ENCODE results near the gene TUFT1. TPM values are rescaled to one million over a fixed set of nuclear protein-coding genes. Genes with fewer than 3 reads are reported as not detected.

The TUFT1 gene
- total and polyA plus RNA-seq, 2 of the 13 experiments (the other 11 are each of a cell fraction or from before 2014, with no cell fraction given) = 6.4 to 7.3 TPM

GRCh38 chr1:151562661-151563060 lies 22.6 kb downstream of the TUFT1 start (continued):
- no peak for TF ChIP-seq ZNF780A (CRISPR knock-in tag; IDR thresholded peaks at IDR 0.05)
- TF ChIP-seq LCORL (IDR thresholded peaks at IDR 0.05) = no peak
- TF ChIP-seq LCORL (CRISPR knock-in tag; IDR thresholded peaks at IDR 0.05) = no peak
- no peak for TF ChIP-seq RNF219 (CRISPR knock-in tag; IDR thresholded peaks at IDR 0.05)
- TF ChIP-seq ZNF720 (CRISPR knock-in tag; IDR thresholded peaks at IDR 0.05) = no peak
- no peak for TF ChIP-seq ZMAT5 (CRISPR knock-in tag; IDR thresholded peaks at IDR 0.05; ENCODE audit: borderline replicate concordance, low read depth)

GRCh38 chr1:151563376-151563775 lies 23.3 kb downstream of the TUFT1 start:
- DNase-seq (ENCODE audit: low spot score) (no peak), FAIRE-seq (no peak), ATAC-seq (no peak)
- Histone ChIP-seq H3K27ac (ENCODE audit: extremely low read length, insufficient read depth, low read length) (no peak overlapping the region), H3K9ac (ENCODE audit: insufficient read depth, low read depth, low read length) (no peak overlapping the region), H3K4me3 (replicated peaks in 1 of 3; ENCODE audit: insufficient read depth in 1 of 3, low read depth in 2 of 3, low read length in 3 of 3) (no peak overlapping the region), H3K36me3 (replicated peaks in 1 of 2; ENCODE audit: control insufficient read depth in 1 of 2, insufficient read depth in 2 of 2, low read length in 2 of 2) (peaks cover 3 to 5% of the 10 kb centered on the region in 2 experiments; a peak in 2 of 5 replicates), H4K20me1 (ENCODE audit: insufficient read depth, low read length) (no peaks in the 10 kb centered on the region), H3K4me2 (ENCODE audit: low read depth, low read length) (no peak overlapping the region), H3K4me1 (ENCODE audit: insufficient read depth, low read length) (peaks cover 17% of the 10 kb centered on the region), H3K9me3 (ENCODE audit: low read length) (no peaks in the 10 kb centered on the region), H3K27me3 (ENCODE audit: control insufficient read depth in 1 of 2, insufficient read depth in 2 of 2, low read length in 2 of 2) (no peaks in the 10 kb centered on the region), H2AFZ (ENCODE audit: low read length) (no peak overlapping the region), H3K79me2 (ENCODE audit: insufficient read depth, low read length) (no peaks in the 10 kb centered on the region)
- ChIA-PET CTCF (ENCODE audit: low intra/inter-chr PET ratio, low total read pairs) (no interaction called here), POLR2A (no interaction called here)
- in situ Hi-C loops (cut with HindIII; ENCODE audit: extremely low pct_ligation_motif_present, low pct_unique_long_range_greater_than_20kb) = no loop called here
- 29% methylated on average over 2 of the region's 2 CpGs for WGBS (ENCODE audit: low lambda C conversion rate)
- TF ChIP-seq GABPA (IDR thresholded peaks at IDR 0.05; ENCODE audit: low read depth, low read length) = no peak
- TF ChIP-seq GABPA (CRISPR knock-in tag; IDR thresholded peaks at IDR 0.05; ENCODE audit: low read depth) = no peak
- TF ChIP-seq ZNF589 (CRISPR knock-in tag; conservative IDR thresholded peaks at IDR 0.05) = no peak
- no peak for TF ChIP-seq ZFYVE20 (CRISPR knock-in tag; IDR thresholded peaks at IDR 0.05; ENCODE audit: borderline replicate concordance, low read depth)
- no peak for TF ChIP-seq ZNF343 (CRISPR knock-in tag; IDR thresholded peaks at IDR 0.05)
- no peak for TF ChIP-seq ZNF460 (CRISPR knock-in tag; IDR thresholded peaks at IDR 0.05; ENCODE audit: borderline replicate concordance)
- no peak for TF ChIP-seq HOXA7 (CRISPR knock-in tag; IDR thresholded peaks at IDR 0.05)
- no peak for TF ChIP-seq GLMP (CRISPR knock-in tag; IDR thresholded peaks at IDR 0.05; ENCODE audit: borderline replicate concordance)
- intact Hi-C loops (cut with micrococcal nuclease; ENCODE audit: unreplicated experiment) = no loop called here
- BruUV-seq (replicated peaks) = no TSS peak
